PC-9 (cell line): ENCODE data around the gene MAMSTR.

Experiments
- CTCF ChIP-seq: fragments of 200-600 bp; sonication (generic); conservative IDR thresholded peaks from 2 replicates; pipeline ENCODE4 v1.6.1; 2017; ENCODE audit warnings: mixed run types, antibody characterized with exemption, mild to moderate bottlenecking, moderate library complexity
- EZH2 ChIP-seq: fragments of 200-600 bp; sonication (generic); IDR thresholded peaks from 2 replicates; pipeline ENCODE4 v1.8.0; 2017; ENCODE audit warnings: antibody characterized with exemption, low read depth

GRCh38 chr19:48703316-48703715 lies 16.2 kb downstream of the MAMSTR start:
- TF ChIP-seq CTCF = no peak
- TF ChIP-seq EZH2 = no peak
